HEK293T (cell line): ENCODE data around the gene GPR37L1.

Experiments used
- ARNT ChIP-seq: fragments of 450-650 bp; IDR thresholded peaks from 2 replicates; pipeline ENCODE4 v1.6.1; 2017; ENCODE audit warnings: mild to moderate bottlenecking
- BHLHE40 ChIP-seq: fragments of 450-650 bp; IDR thresholded peaks from 2 replicates; pipeline ENCODE4 v1.6.1; 2016; ENCODE audit warnings: mild to moderate bottlenecking, moderate library complexity, borderline replicate concordance
- ELF4 ChIP-seq: fragments of 450-650 bp; IDR thresholded peaks from 2 replicates; pipeline ENCODE4 v1.6.1; 2017; ENCODE audit warnings: antibody characterized with exemption
- FOXA1 ChIP-seq: fragments of 450-650 bp; IDR thresholded peaks from 2 replicates; pipeline ENCODE4 v1.6.1; 2016; ENCODE audit warnings: mild to moderate bottlenecking
- FOXK2 ChIP-seq: fragments of 450-650 bp; IDR thresholded peaks from 2 replicates; pipeline ENCODE4 v1.6.1; 2016; ENCODE audit warnings: mild to moderate bottlenecking
- FOXM1 ChIP-seq: fragments of 450-650 bp; IDR thresholded peaks from 2 replicates; pipeline ENCODE4 v1.6.1; 2017; ENCODE audit warnings: mild to moderate bottlenecking, borderline replicate concordance
- HDGF ChIP-seq: fragments of 450-650 bp; IDR thresholded peaks from 2 replicates; pipeline ENCODE4 v1.6.1; 2017; ENCODE audit warnings: antibody characterized with exemption, borderline replicate concordance
- LEF1 ChIP-seq: fragments of 450-650 bp; IDR thresholded peaks from 2 replicates; pipeline ENCODE4 v1.6.1; 2017; ENCODE audit warnings: mild to moderate bottlenecking, borderline replicate concordance
- TARDBP ChIP-seq: fragments of 450-650 bp; IDR thresholded peaks from 2 replicates; pipeline ENCODE4 v1.6.1; 2016
- ZNF384 ChIP-seq: fragments of 450-650 bp; IDR thresholded peaks from 2 replicates; pipeline ENCODE4 v1.6.1; 2016
- TF ChIP-seq, protein P1 (sequence below): fragments of 450-650 bp; IDR thresholded peaks from 2 replicates; pipeline ENCODE4 v1.6.1; 2016

- TF ChIP-seq BHLHE40 (no peak), TARDBP (no peak), FOXA1 (no peak), FOXK2 (no peak), FOXM1 (no peak), LEF1 (no peak), ELF4 (no peak), ARNT (no peak), HDGF (no peak), ZNF384 (no peak)
- TF ChIP-seq, protein P1, sequence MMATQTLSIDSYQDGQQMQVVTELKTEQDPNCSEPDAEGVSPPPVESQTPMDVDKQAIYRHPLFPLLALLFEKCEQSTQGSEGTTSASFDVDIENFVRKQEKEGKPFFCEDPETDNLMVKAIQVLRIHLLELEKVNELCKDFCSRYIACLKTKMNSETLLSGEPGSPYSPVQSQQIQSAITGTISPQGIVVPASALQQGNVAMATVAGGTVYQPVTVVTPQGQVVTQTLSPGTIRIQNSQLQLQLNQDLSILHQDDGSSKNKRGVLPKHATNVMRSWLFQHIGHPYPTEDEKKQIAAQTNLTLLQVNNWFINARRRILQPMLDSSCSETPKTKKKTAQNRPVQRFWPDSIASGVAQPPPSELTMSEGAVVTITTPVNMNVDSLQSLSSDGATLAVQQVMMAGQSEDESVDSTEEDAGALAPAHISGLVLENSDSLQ: no peak
These were observed 42.7 kb downstream of the GPR37L1 start for GRCh38 chr1:202165267-202165941.
